ENCODE measurements around the gene CAB39L.

CAB39L gene

DNA sequence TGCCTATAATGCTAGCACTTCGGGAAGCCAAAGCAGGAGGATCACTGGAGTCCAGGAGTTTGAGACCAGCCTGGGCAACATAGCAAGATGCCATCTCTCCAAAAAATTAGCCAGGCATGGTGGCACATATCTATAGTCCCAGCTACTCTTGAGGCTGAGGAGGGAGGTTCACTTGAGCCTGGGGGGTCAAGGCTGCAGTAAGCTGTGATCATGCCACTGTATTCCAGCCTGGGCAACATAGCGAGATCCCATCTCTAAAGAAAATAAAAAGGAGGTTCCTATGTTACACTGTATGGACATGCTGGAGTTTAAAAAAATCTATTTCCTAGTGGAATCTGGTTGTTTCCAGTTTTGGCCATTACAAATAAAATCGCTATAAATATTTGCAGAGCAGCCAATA is 2.6 kb downstream of the CAB39L start:
- no peak for DNase-seq

DNA sequence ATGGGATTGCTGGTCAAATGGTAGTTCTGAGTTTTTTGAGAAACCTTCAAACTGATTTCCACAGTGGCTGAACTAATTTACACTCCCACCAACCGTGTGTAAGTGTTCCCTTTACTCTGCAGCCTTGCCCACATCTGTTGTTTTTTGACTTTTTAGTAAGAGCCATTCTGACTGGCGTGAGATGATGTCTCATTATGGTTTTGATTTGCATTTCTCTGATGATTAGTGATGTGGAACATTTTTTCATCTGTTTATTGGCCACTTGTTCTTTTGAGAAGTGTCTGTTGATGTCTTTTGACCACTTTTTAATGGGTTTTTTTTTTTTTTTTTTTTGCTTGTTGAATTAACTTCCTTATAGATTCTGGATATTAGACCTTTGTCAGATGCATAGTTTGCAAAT is 4.3 kb downstream of the CAB39L start:
- DNase-seq, result no peak

DNA sequence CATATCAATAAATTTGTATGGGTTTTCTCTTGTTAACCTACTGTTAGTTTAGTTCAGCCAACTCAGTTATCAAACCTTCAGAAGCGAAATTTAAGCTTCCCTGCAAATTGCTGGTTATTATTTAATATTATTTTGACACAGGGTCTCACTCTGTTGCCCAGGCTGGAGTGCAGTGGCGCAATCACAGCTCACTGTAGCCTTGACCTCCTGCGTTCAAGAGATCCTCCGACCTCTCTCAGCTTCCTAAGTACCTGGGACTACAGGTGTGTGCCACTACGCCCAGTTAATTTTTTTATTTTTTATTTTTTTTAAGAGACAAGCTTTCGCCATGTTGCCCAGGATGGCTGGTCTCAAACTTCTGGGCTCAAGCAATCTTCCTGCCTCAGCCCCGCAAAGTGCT is 6.2 kb downstream of the CAB39L start:
- DNase-seq, result no peak

DNA sequence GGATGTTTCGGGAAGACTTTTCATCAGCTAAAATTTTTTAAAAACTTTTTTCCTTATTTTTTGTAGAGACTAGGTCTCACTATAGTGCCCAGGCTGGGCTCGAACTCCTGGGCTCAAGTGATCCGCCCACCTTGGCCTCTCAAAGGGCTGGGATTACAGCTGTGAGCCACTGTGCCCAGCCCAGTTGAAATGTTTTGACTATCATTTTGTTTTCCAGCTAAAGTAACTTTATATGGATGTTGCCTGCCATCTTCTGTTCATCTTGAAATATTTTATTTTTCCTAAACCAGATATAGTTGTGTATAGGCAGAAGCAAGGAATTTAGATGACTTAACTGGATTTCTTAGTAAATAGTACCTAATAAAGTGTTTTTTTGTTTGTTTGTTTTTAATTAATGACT is 7.0 kb downstream of the CAB39L start:
- no peak for DNase-seq

DNA sequence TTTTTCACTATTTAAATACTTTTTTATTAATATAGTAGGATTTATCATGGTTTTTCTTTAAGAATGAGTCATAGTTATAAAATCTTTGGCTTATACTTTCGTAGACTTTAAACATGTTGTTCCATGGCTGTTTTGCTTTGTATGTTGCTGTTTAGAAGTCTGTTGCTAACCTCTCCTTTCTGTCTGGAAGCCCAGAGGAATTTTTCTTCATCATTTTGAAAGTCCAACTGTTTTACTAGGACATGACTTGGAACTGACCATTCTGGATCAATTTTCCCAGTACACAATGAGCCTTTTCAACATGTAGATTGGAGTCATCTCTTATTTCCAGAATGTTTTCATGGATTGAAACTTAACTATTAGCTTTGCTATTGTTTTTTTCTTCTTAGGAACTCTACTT is 7.9 kb downstream of the CAB39L start:
- DNase-seq, result no peak

DNA sequence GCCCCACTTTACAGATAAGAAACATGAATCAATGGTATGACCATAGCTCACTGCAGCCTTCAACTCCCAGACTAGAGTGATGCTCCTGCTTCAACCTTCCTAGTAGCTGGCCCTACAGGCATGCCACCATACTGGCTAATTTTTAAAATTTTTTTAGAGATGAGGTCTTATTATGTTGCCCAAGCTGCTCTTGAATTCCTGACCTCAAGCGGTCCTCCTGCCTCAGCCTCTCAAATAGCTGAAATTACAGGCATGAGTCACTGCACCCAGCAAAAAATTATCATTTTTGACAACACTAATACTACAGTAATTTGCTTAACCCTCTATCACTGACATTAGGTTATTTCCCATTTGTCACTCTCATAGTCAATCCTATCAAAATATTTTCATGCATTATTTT is 14.7 kb downstream of the CAB39L start:
- no peak for DNase-seq

DNA sequence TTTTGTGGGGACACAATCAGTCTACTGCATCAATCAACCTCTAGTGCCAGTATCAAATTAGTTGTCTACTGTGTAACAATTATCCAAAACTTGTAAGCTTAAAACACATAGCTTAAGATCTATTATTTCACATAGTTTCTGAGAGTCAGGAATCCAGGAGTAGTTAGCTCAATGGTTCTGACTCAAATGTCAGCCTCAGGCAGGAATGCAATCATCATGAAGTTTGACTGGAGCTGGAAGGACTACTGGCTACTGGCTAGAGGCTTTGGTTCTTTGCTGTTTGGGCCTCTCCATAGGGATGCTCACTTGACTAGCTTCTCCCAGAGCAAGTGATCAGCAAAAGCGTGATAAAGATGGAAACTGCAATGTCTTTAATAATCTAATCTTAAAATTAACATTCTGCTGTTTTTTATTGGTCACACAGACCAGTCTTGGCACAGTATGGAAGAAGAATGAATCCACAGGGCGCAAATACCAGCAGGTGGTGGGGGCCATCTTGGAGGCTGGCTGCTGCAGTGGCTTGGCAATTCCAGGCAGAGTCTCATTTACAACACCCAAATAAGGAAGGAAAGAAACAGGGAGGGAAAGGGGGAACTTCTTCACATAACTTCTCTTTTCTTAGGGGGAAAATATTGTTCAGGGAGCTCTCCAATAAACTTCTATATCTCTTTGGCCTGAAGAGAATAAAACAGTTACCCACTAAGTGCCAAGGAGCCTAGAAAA is 15.7 kb downstream of the CAB39L start:
- DNase-seq, result no peak

DNA sequence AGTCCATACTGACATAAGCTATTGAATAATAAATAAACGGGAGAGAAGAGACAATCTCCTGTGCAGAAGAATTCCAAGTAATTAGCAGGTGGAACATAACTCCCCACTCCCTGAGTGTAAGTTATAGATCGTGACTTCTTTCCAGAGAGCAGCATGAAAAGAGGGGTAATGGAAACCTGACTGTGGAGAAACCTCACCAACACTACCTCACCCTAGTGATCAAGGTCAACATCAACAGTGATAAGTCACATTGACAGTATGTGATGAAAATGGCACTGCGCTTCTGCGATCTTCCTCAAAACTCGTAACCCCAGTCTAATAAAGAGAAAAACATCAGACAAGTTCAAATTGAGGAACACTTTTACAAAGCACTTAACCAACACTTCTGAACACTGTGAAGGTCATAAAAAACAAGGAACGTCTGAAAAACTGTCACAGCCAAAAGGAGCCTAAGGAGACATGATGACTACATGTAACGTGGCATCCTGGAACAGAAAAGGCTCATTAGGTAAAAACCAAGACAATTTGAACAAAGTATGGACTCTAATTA is 19.8 kb downstream of the CAB39L start:
- DNase-seq, result no peak

DNA sequence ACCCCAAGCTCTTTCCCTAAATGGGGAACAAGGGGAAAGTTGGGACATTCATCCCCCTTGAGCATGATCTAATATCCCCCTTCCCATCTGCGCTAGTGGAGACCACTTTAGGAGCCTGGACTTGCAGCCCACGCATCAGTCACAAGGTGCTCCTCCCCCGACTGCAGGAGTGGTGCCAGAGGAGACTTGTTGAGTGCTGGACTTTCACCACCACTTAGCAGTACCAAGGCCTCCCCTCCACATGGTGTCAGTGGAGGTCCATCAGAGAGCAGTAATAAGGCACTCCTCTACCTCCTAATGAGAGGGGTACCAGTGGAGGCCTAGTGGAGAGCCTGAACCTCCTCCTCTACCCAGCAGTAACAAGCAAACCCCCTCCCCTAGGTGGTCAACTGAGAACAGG is 22.5 kb downstream of the CAB39L start:
- no peak for DNase-seq

DNA sequence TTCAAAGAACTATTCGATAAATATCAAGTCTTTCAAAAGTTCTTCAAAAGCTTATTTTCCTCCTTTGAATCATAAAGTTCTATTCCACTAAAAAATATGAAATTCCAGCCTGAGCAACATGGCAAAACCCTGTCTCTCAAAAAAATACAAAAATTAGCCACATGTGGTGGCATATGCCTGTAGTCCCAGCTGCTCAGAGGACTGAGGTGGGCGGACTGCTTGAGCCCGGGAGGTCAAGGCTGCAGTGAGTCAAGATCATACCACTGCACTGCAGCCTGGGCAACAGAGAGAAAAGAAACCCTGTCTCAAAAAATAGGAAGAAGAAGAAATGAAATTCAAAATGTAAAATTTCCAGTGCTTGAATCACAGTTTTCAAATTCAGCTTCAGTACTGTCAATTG is 24.6 kb downstream of the CAB39L start:
- DNase-seq, result no peak

DNA sequence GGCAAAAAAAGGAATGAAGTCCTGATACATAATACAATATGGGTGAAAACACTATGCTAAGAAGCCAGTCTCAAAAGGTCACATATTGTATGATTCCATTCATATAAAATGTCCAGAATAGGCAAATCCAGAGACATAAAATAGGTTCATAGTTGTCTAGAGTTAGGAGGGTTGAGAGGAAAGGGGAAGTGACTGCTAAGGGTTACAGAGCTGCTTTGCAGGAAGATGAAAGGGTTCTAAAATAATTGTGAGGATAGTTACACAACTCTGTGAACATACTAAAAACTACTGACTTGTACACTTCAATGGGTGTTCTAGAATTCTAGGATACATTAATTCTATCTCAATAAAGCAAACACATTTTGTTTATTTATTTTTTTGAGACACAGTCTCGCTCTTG is 25.7 kb downstream of the CAB39L start:
- no peak for DNase-seq

DNA sequence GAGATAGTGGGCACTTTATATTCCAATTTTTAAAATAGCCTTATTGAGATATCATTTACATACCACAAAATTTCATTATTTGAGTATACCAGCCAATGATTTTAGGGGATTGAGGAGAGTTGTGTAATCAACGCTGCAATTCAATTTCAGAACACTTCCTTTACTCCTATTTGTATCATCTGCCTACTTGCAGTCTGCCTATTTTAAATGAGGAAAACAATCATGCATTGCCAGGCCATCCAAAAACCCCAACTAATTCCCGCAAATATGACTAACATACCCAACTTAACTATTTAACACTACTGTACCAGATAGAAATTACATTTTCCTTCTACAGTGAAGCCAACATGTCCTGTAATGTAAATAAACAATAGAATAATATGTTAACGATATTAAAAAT is 26.7 kb downstream of the CAB39L start:
- no peak for DNase-seq

DNA sequence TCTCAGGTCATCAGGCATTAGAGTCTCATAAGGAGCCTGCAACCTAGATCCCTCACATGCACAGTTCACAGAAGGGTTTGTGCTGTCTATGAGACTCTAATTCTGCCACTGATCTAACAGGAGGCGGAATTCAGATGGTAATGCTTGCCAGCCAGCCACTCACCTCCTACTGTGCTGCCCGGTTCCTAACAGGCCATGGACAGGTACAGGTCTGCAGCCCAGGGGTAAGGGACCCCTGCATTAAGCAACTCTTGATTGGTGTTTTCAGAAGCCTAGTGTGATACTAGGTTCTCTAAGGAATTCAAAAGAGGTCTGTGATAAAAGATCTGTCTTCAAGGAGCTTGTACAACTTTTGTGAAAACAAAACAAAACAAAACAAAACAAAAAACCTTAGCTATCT is 31.1 kb downstream of the CAB39L start:
- no peak for DNase-seq

DNA sequence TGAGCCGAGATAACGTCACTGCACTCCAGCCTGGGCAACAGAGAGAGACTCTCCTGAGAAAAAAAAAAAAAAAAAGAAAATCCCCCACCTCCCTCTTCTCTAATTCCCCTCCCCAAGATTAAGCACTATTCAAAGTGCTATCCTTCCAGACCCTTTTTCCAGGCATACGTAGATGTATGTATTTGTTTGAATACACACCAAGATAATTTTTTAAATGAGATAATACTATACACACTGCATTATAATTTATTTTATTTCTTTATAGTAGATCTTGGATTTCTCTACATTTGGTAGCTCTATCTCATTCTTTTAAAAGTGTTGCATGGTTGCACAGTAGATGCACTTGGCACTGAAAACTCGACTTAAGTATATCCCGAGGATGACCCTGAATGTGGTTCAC is 32.5 kb downstream of the CAB39L start:
- DNase-seq, result no peak

DNA sequence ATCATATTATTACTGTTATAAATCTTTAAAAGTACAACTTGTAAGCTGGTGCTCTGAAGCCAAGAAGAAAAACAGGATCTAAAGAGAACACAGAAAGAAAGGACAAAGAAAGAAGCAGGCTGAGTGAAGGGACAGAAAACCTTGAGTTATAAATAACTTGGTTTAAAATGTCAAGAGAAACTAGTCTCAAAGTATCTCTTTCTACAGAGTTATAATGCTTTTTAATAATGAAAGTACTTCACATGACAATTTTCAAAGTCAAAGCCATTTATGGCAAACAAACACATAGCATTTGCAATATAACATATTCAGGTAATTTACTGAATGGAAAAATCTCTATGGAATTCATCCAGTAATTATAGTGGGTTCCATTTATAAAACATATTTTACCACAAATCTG is 33.4 kb downstream of the CAB39L start:
- DNase-seq, result no peak

DNA sequence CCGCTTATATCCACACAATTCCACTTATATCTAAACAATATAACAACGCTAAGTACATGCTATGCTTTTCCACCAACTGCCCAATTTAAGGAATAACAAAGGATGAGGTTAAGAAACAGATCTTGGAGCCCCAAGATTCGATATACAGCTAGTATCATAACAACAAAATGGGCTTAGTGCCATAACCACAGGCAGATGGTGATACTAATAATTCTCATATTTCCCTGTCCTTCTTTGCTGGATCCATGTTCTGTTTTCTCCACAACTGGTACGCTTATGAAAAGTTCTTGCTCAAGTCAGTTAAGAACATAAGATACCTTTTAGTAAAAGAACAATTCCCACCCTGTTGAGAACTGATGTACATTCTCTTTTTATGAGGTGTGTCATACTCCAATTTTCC is 33.9 kb downstream of the CAB39L start:
- DNase-seq, result no peak

DNA sequence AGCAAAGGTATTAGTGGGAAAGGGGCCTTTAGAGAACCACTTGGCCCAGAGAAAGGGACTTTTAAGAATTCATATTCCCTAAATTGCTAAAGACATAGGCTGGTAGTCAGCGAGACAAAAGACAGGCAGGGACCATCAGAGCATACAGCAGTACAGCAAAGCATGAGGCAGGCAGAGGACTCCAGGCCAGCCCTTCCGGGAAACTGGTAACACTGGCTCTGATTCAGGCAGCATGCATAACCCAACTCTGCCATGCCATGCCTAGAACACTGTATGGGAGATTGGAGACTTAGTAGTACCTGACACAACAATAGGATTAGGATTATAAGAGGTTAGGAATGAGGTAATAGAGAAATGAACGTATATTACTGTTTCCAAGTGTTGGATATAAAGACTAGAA is 34.9 kb downstream of the CAB39L start:
- DNase-seq, result no peak

DNA sequence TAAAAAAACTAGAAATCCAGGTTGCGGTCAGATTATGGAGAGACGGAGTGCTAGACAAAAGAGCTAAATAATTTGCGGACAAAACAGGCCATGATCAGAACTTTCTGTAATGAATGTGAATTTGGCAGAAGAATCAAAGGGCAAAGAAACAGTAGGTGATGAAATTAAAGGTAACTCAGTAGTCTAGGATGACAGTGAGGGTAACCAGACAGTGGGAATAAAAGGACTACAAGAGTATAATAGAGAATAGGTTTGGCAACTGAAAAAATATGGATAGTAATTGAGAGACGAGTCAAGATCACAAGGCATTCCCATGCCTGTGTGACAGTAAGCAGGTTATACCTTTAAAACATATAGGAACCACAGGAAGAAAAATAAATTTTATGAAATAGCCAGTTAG is 35.9 kb downstream of the CAB39L start:
- DNase-seq, result no peak

DNA sequence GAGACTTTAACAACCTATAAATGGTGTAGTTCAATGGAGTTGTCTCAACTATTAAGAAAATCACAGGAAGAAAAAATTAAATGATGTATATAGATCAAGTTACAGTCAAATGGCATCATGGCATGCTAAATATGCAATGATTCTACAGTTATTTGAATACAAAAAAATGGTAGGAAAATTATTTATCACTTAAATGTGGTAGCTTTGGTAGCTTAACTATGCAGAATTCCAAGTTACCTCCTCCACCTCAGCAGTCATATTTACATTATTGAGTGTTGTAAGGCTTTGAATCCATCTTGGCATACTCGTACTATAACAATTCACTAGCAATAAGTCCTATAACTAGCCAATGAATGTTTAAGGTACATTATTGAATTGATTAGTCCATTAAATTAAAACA is 36.8 kb downstream of the CAB39L start:
- no peak for DNase-seq

DNA sequence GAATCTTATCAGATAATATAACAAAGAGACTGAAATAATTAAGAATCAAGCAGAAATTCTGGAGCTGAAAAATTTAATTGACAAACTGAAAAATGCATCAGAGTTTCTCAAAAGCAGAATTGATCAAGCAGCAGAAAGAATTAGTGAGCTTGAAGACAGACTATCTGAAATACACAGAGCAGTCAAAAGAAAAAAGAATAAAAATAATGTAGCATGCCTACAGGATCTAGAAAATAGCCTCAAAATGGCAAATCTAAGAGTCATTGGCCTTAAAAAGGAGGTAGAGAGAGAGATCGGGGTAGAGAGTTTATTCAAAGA is 39.2 kb downstream of the CAB39L start:
- DNase-seq, result no peak

DNA sequence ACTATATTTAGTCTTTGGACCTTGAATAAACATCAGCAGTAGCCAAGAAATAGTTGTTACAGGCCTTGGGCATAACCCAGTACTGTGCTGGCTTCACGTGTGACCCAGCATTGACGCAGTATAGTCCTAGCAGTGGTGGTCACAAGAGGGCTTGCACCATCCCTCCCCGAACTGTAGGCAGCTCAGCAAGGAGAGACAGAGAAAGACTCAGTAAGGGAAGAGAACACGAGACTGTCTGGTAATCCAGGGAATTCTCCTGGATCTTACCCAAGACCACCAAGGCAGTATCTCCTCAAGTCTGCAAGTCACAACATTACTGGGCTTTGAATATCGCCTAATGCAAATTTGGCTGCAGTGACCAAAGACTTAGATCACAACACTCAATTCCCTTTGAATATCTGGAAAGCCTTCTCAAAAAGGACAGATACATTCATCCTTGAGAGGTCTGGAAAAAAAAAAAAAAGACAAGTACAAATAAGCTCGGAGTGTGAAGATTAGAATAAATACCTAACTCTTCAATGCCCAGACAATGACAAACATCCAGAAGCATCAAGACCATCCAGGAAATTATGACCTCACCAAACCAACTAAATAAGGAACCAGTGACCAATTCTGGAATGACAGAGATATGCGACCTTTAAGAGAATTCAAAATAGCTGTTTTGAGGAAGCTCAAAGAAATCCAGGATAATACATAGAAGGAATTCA is 39.7 kb downstream of the CAB39L start:
- no peak for DNase-seq

DNA sequence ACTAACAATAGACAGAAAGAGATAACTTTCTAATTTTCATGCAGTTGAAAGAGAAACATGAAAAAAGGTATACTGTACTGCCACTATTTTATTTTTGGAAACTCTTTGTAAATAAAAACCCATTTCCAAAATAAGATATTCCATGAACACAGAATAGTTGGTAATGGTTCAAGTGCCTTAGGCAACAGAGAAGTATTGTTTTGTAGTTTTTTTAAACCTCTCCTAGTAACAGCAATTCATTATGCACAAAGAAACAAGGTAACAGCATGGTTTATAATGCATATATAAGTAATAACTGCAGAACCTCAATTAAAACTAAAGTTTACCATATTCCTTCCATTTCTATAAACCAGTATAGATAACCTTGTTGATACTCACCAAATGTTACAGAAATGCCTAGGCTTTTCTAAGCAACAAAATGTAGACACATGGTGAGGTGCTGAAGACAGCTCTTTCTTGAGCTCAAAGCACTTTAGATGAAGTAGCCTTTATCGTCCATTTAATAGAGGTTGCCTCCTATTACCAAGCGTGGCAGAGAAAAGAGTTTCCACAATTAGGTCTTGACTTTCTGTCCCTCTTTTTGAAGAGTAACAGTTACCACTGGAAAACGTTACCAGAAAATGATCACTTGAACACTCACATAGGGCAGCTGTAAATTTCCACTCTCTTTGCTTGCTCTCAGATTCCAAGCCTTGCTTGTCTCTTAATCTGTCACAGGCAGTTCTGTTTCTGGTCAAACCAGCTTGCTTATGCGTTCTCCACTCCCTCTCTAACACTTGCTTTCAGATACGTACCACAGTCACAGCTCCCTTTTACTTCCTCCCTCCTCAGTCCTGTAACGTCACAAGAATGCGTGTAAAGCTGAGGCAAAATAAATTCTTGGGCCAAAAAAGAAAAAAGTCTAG is 42.9 kb downstream of the CAB39L start:
- no peak for DNase-seq

DNA sequence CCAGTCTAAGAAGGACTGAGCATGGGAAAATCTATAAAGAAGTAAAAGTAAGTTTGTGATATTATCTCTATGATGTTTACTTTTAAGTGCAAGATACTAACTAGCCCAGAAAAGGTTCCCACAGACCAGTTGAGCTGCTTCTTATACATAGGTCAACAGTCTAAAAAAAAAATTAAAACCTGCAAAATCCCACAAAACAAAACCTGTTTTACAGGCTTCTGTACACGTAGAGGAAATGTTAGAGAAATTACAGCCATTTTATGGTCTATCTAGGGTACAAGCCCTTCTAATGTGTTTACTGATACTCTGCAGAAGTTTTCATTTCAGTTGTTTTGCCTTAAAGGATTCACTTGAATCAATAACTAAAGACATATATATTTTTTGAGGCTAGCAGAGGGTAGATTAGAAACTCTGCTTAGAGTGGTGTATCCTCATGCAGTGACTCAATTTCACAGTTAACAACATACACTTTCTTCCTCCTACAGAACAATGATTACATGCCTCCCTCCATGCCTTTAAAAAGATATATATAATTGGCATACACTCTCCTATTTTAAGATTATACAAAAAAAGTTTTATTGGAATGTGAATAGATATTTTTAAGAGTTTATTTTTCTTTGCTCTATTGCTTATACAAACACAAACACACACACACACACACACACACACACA is 43.9 kb downstream of the CAB39L start:
- DNase-seq, result no peak

All from NCI-H2171 (cell line).